K562 (cell line): ENCODE data around the gene GPR157. TPM values are rescaled to one million over a fixed set of nuclear protein-coding genes. Genes with fewer than 3 reads are reported as not detected.
"Not testable (repeated sequence)": the region's sequence is repeated elsewhere in the genome, so short reads cannot be mapped to it uniquely, and the experiment has no call there.

Experiments used
- ATAC-seq: fragments of 200-7000 bp; cut with Tn5 transposase; 3 replicates; pipeline ENCODE4 v1.9.1; 2020; ENCODE audit warnings: moderate library complexity
- BruUV-seq: library from RNA; stranded (reverse); fragments of 400-500 nt; replicated peaks from 2 replicates; lab custom pipeline; 2021; lab: Mats Ljungman, UMichigan
- CTCF ChIA-PET: fragments of 300-600 bp; formaldehyde crosslinking; extraction: SDS; loops from one replicate; lab custom pipeline; 2021; ENCODE audit warnings: low intra/inter-chr PET ratio; lab: Yijun Ruan, JAX
- POLR2A ChIA-PET: fragments of 300-600, 350-650 bp; sonication (Branson Sonifier 250); formaldehyde crosslinking; extraction: SDS; loops from one replicate; lab custom pipeline; 2021; ENCODE audit warnings: antibody characterized with exemption, inconsistent platforms; lab: Yijun Ruan, JAX
- DNase-seq, 4 experiments: peaks; one replicate each; pipeline versions ENCODE4 v3.0.0 to v3.0.0-alpha.2; 2011 to 2018; ENCODE audit warnings: low spot score in 3 of 4, mixed read lengths in 3 of 4; ENCODE audit errors: extremely low read depth in 1 of 4
- FAIRE-seq: peaks from 2 replicates; lab custom pipeline; 2011; peaks lifted over from hg19 to GRCh38; lab: Jason Lieb, UNC
- H2AFZ ChIP-seq: 2 replicates; pipeline ENCODE4 v1.6.0; 2011; ENCODE audit warnings: low read depth, low read length, control low read depth, inconsistent platforms
- H3K27ac ChIP-seq: fragments of 200-600 bp; 3 replicates; pipeline ENCODE4 v1.8.0; 2011; ENCODE audit warnings: low read depth, mild to moderate bottlenecking, control low read depth, inconsistent platforms, low read length, moderate library complexity, mixed read lengths; ENCODE audit errors: extremely low read depth
- H3K27me3 ChIP-seq, 2 experiments: fragments of 300-600 bp in 1 of 2; 2 replicates in 1 of 2; 3 replicates in 1 of 2; pipeline versions ENCODE4 v1.6.0 to v1.8.0; 2011; ENCODE audit warnings: inconsistent platforms in 2 of 2, low read length in 2 of 2, mild to moderate bottlenecking in 1 of 2, mixed read lengths in 1 of 2, moderate library complexity in 1 of 2; ENCODE audit not compliant: control insufficient read depth in 2 of 2, insufficient read depth in 2 of 2
- H3K36me3 ChIP-seq: fragments of 300-600 bp; 3 replicates; pipeline ENCODE4 v1.8.0; 2011; ENCODE audit warnings: mild to moderate bottlenecking, low read length, inconsistent platforms; ENCODE audit not compliant: control insufficient read depth, insufficient read depth
- H3K4me1 ChIP-seq, 2 experiments: fragments of 200-600 bp in 1 of 2; replicated peaks in 1 of 2; 2 replicates in 1 of 2; 3 replicates in 1 of 2; pipeline versions ENCODE4 v1.5.1 to v1.8.0; 2011; ENCODE audit warnings: inconsistent platforms in 2 of 2, low read length in 2 of 2, mild to moderate bottlenecking in 1 of 2, mixed read lengths in 1 of 2, moderate library complexity in 1 of 2; ENCODE audit not compliant: control insufficient read depth in 2 of 2, insufficient read depth in 2 of 2
- H3K4me2 ChIP-seq: 2 replicates; pipeline ENCODE4 v1.6.1; 2011; ENCODE audit warnings: low read length, control low read depth, inconsistent platforms, mixed read lengths; ENCODE audit not compliant: insufficient read depth
- H3K4me3 ChIP-seq: fragments of 200-600 bp; sonication (generic), shearing (Covaris generic); 2 replicates; pipeline ENCODE4 v1.5.1; 2016; ENCODE audit warnings: control low read depth, inconsistent platforms
- H3K79me2 ChIP-seq: fragments of 200-600 bp; 3 replicates; pipeline ENCODE4 v1.8.0; 2011; ENCODE audit warnings: low read length, inconsistent platforms; ENCODE audit not compliant: control insufficient read depth, insufficient read depth
- H3K9ac ChIP-seq, 2 experiments: 2 replicates each; pipeline versions ENCODE4 v1.6.0 to v1.6.1; 2011; ENCODE audit warnings: low read depth in 2 of 2, low read length in 2 of 2, control low read depth in 1 of 2, inconsistent platforms in 1 of 2, mild to moderate bottlenecking in 1 of 2, mixed read lengths in 1 of 2; ENCODE audit not compliant: insufficient read depth in 1 of 2
- H3K9me1 ChIP-seq: one replicate; pipeline ENCODE4 v1.6.0; 2011; ENCODE audit warnings: inconsistent platforms, mild to moderate bottlenecking, low read length, moderate library complexity; ENCODE audit not compliant: control insufficient read depth, insufficient read depth
- H3K9me3 ChIP-seq: replicated peaks from 2 replicates; pipeline ENCODE4 v1.5.1; 2011; ENCODE audit warnings: low read depth, low read length, inconsistent platforms; ENCODE audit not compliant: control insufficient read depth, insufficient read depth
- H4K20me1 ChIP-seq: replicated peaks from 2 replicates; pipeline ENCODE4 v1.6.1; 2011; ENCODE audit warnings: low read length, inconsistent platforms, mixed read lengths; ENCODE audit not compliant: control insufficient read depth, insufficient read depth
- ETS1 ChIP-seq: conservative IDR thresholded peaks from 2 replicates; pipeline ENCODE4 v1.6.1; 2011; ENCODE audit warnings: low read depth, mild to moderate bottlenecking, low read length; ENCODE audit not compliant: control insufficient read depth
- GTF2F1 ChIP-seq: IDR thresholded peaks from 2 replicates; pipeline ENCODE4 v1.6.1; 2011; ENCODE audit warnings: low read depth, low read length, improper control_type of control experiment
- HNRNPH1 ChIP-seq: fragments of 200-400 bp; formaldehyde crosslinking; optimal IDR thresholded peaks from 2 replicates; pipeline ENCODE3; 2017; ENCODE audit warnings: low read depth, mild to moderate bottlenecking, low read length, moderate library complexity
- PRMT5 ChIP-seq: sonication (generic); formaldehyde crosslinking; IDR thresholded peaks from 2 replicates; pipeline ENCODE4 v1.5.0; 2020; ENCODE audit warnings: missing genetic modification reagents
- PRPF4 ChIP-seq: fragments of 200-400 bp; formaldehyde crosslinking; IDR thresholded peaks from one replicate; pipeline ENCODE4 v1.6.1; 2017; ENCODE audit warnings: low read length, low read depth, mild to moderate bottlenecking; ENCODE audit not compliant: insufficient read depth, poor library complexity, severe bottlenecking
- STAT5A ChIP-seq: IDR thresholded peaks from 2 replicates; pipeline ENCODE4 v1.6.1; 2012; ENCODE audit warnings: low read length, inconsistent platforms, borderline replicate concordance
- TRIM25 ChIP-seq: fragments of 450-650 bp; IDR thresholded peaks from 2 replicates; pipeline ENCODE4 v1.7.0; 2016; ENCODE audit warnings: borderline replicate concordance
- USF1 ChIP-seq: sonication (generic); formaldehyde crosslinking; IDR thresholded peaks from 2 replicates; pipeline ENCODE4 v1.9.0; 2022; ENCODE audit warnings: mild to moderate bottlenecking, missing genetic modification reagents
- ZFP1 ChIP-seq: fragments of 450-650 bp; formaldehyde crosslinking; IDR thresholded peaks from 2 replicates; pipeline ENCODE4 v1.4.0; 2020; ENCODE audit warnings: mild to moderate bottlenecking, mixed read lengths
- ZNF165 ChIP-seq: fragments of 250-450 bp; sonication (Bioruptor Pico); IDR thresholded peaks from 2 replicates; pipeline ENCODE4 v1.4.0; 2020; ENCODE audit warnings: borderline replicate concordance
- ZNF263 ChIP-seq: sonication (generic); formaldehyde crosslinking; IDR thresholded peaks from 2 replicates; pipeline ENCODE4 v1.8.0; 2022; ENCODE audit warnings: mild to moderate bottlenecking, missing genetic modification reagents, borderline replicate concordance
- ZNF41 ChIP-seq: fragments of 250-450 bp; sonication (Bioruptor Pico); conservative IDR thresholded peaks from 2 replicates; pipeline ENCODE4 v1.4.0; 2020; ENCODE audit warnings: mild to moderate bottlenecking
- ZNF75A ChIP-seq: fragments of 450-650 bp; formaldehyde crosslinking; IDR thresholded peaks from 2 replicates; pipeline ENCODE4 v1.4.0; 2020; ENCODE audit warnings: mild to moderate bottlenecking
- WGBS: fragments of 100-300 bp; shearing (Covaris generic); methylation state at CpG from one replicate; pipeline ENCODE4 v1.1.6; 2016; ENCODE audit warnings: low coverage, mixed read lengths; ENCODE audit not compliant: insufficient coverage; ENCODE audit errors: missing lambda C conversion rate; 5-methylcytosine and 5-hydroxymethylcytosine counted together
- in situ Hi-C: fragments of 300-500 bp; cut with MboI; formaldehyde crosslinking; loops from 4 replicates; pipeline ENCODE4 v1.15.0; 2018; ENCODE audit warnings: inconsistent platforms, mixed read lengths
- intact Hi-C: fragments of 100-400 bp; cut with micrococcal nuclease; formaldehyde crosslinking; loops from 2 replicates; pipeline ENCODE4 v1.14.2; 2022
- polyA plus RNA-seq, 8 experiments: library from polyadenylated mRNA; depleted of rRNA in 4 of 8; stranded (reverse) in 5 of 8; unstranded in 3 of 8; fragments of >200 nt; fragmentation: Nextera tagmentation in 2 of 8; fragmentation: Illumina TruSeq in 1 of 8; extraction: Ambion mirVana in 2 of 8; extraction: Trizol in 1 of 8; gene quantifications; 2 replicates each; pipeline versions ENCODE4 v1.2.1 to v1.2.3, GENCODE V29; 2011 to 2014; ENCODE audit warnings: inconsistent platforms in 1 of 8, missing spikeins in 1 of 8
- total RNA-seq, 7 experiments: library from RNA; depleted of rRNA in 6 of 7; stranded (reverse); fragments of >200 nt in 6 of 7; fragmentation: Illumina TruSeq in 2 of 7; extraction: Trizol in 2 of 7; gene quantifications; 2 replicates each; pipeline versions ENCODE4 v1.2.1 to v1.2.3, GENCODE V29; 2011 to 2021; ENCODE audit warnings: low replicate concordance in 1 of 7

Gene GPR157
- total and polyA plus RNA-seq, 9 of the 15 experiments (the other 6 are each of a cell fraction or from before 2014, with no cell fraction given), result 0.01 to 0.18 (median 0.04) TPM; not detected in 4

GRCh38 chr1:9125325-9125724, 3.6 kb downstream of the GPR157 start:
- no TSS peak for BruUV-seq
- H3K4me3 ChIP-seq, result no peak overlapping the region
- TF ChIP-seq STAT5A (no peak), ZFP1 (CRISPR knock-in tag) (no peak), ZNF263 (no peak), ZNF41 (no peak), TRIM25 (no peak), ZNF75A (CRISPR knock-in tag) (no peak), HNRNPH1 (no peak), PRPF4 (no peak), ETS1 (no peak), ZNF165 (CRISPR knock-in tag) (no peak), GTF2F1 (no peak), PRMT5 (CRISPR knock-in tag) (no peak), USF1 (no peak)
- in situ Hi-C loops, result no loop called here
- peaks cover 4 to 37% of the 10 kb centered on the region in 2 experiments; a peak in 3 of 5 replicates for H3K27me3 ChIP-seq
- ChIA-PET CTCF (interaction anchor here (0.8 kb wide), 1 partner anchor 47 kb away, joined by 5 read pairs; no protein-coding TSS in a partner anchor), POLR2A (interaction anchor here (0.7 kb wide), 2 partner anchors 76 to 84 kb away, joined by 3 read pairs; no protein-coding TSS in a partner anchor)
- no peak overlapping the region for H3K4me2 ChIP-seq
- peaks cover 0 to 21% of the 10 kb centered on the region in 2 experiments; a peak in 2 of 5 replicates for H3K4me1 ChIP-seq
- H3K9ac ChIP-seq, result no peak overlapping the region
- no peak overlapping the region for H2AFZ ChIP-seq
- H3K79me2 ChIP-seq, result no peaks in the 10 kb centered on the region
- FAIRE-seq (no peak), DNase-seq (no peak), ATAC-seq (no peak)
- no peak overlapping the region for H3K27ac ChIP-seq
- intact Hi-C loops, result no loop called here
- WGBS, result 4% methylated on average over 4 of the region's 4 CpGs
- H4K20me1 ChIP-seq, result no peaks in the 10 kb centered on the region
- H3K9me1 ChIP-seq, result no peaks in the 10 kb centered on the region
- no peaks in the 10 kb centered on the region for H3K36me3 ChIP-seq
- H3K9me3 ChIP-seq, result no peaks in the 10 kb centered on the region

DNA sequence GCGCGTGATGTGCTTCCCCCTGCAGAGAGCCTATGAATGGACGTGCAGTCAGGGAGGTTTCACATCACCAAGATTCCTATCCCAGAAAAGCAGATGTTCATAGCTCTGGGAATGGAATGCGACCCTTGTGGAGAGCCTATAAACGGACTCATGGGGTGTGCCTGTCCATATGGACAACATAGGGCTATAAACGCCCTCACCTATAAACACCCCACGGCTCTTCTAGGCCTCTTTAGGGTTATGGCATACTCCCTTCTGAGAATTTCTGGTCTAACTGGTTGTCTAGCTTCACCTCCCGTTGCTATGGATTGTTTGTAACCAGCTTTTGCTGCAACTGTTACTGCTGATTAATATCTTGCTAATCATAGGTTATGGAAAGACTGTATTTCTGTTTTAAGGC, 4.5 kb downstream of the GPR157 start:
- H3K9me1 ChIP-seq, ATAC-seq, H3K79me2 ChIP-seq, CTCF ChIA-PET, in situ Hi-C loops, H3K9me3 ChIP-seq, H3K4me3 ChIP-seq, BruUV-seq, H3K36me3 ChIP-seq, H4K20me1 ChIP-seq, H3K27ac ChIP-seq, H2AFZ ChIP-seq, H3K9ac ChIP-seq, H3K4me2 ChIP-seq, DNase-seq, FAIRE-seq, intact Hi-C loops: not testable (repeated sequence)
- H3K4me1 ChIP-seq, result peaks cover 0 to 18% of the 10 kb centered on the region in 2 experiments; a peak in 2 of 5 replicates
- WGBS, result 3% methylated on average over 5 of the region's 8 CpGs
- peaks cover 9 to 46% of the 10 kb centered on the region in 2 experiments; a peak in 4 of 5 replicates for H3K27me3 ChIP-seq
- POLR2A ChIA-PET, result interaction anchor here (0.6 kb wide), 1 partner anchor 50 kb away, joined by 5 read pairs; no protein-coding TSS in a partner anchor
